Esophagus (tissue), 2 donors: ENCODE results near the gene SHISA9. TPM values are rescaled to one million over a fixed set of nuclear protein-coding genes. Genes with fewer than 3 reads are reported as not detected.

Experiments
- H3K27ac ChIP-seq, 2 donors: one replicate each; pipeline ENCODE4 v1.5.1; 2013; ENCODE audit warnings: low read depth in 2 of 2, mild to moderate bottlenecking in 2 of 2, inconsistent platforms in 1 of 2, low read length in 1 of 2, moderate library complexity in 1 of 2
- H3K27me3 ChIP-seq, 2 donors: one replicate each; pipeline ENCODE4 v1.6.1; 2013; ENCODE audit warnings: low read length in 2 of 2, control low read depth in 1 of 2, mild to moderate bottlenecking in 1 of 2; ENCODE audit not compliant: insufficient read depth in 2 of 2, control insufficient read depth in 1 of 2
- H3K36me3 ChIP-seq, 2 donors: one replicate each; pipeline ENCODE4 v1.6.1; 2013; ENCODE audit warnings: low read length in 1 of 2; ENCODE audit not compliant: control insufficient read depth in 2 of 2, insufficient read depth in 2 of 2
- H3K4me1 ChIP-seq, 2 donors: one replicate each; pipeline ENCODE4 v1.6.1; 2013; ENCODE audit warnings: low read length in 1 of 2; ENCODE audit not compliant: control insufficient read depth in 2 of 2, insufficient read depth in 2 of 2
- H3K4me3 ChIP-seq, 2 donors: one replicate each; pipeline ENCODE4 v1.5.1; 2013; ENCODE audit warnings: low read length in 2 of 2, mild to moderate bottlenecking in 2 of 2, low read depth in 1 of 2, moderate library complexity in 1 of 2
- H3K9me3 ChIP-seq, 2 donors: one replicate each; pipeline ENCODE4 v1.6.1; 2013; ENCODE audit warnings: mild to moderate bottlenecking in 2 of 2, low read depth in 1 of 2, low read length in 1 of 2, moderate library complexity in 1 of 2; ENCODE audit not compliant: control insufficient read depth in 2 of 2, insufficient read depth in 1 of 2
- WGBS, 2 donors: extraction: QIAGEN DNeasy Blood & Tissue Kit; methylation state at CpG; one replicate each; pipeline ENCODE4 v1.1.7; 2013; 5-methylcytosine and 5-hydroxymethylcytosine counted together
- polyA plus RNA-seq, 2 donors: library from polyadenylated mRNA; stranded (reverse); fragments of 200-250 nt; gene quantifications; one replicate each; pipeline ENCODE4 v1.2.3, GENCODE V29; 2013
- donor health status: healthy with polysubstance abuse.
- donor health status: Bipolar disorder and iron deficiency.

The SHISA9 gene
- polyA plus RNA-seq, 2 donors = 0.04 to 0.07 TPM

- Histone ChIP-seq H3K36me3 (no peaks in the 10 kb centered on the region), H3K27ac (no peak overlapping the region), H3K4me3 (no peak overlapping the region), H3K27me3 (no peaks in the 10 kb centered on the region), H3K9me3 (no peaks in the 10 kb centered on the region), H3K4me1 (no peaks in the 10 kb centered on the region)
- WGBS, 2 donors = 57 to 73% methylated on average over 4 of the region's 4 CpGs
These were observed 93.0 kb downstream of the SHISA9 start for GRCh38 chr16:12994402-12994801.

GRCh38 chr16:12995721-12996372 is 94.4 kb downstream of the SHISA9 start:
- Histone ChIP-seq H3K9me3 (no peaks in the 10 kb centered on the region), H3K4me1 (no peaks in the 10 kb centered on the region), H3K36me3 (no peaks in the 10 kb centered on the region), H3K27ac (no peak overlapping the region), H3K4me3 (no peak overlapping the region), H3K27me3 (no peaks in the 10 kb centered on the region)
- WGBS, 2 donors = 57 to 61% methylated on average over 7 of the region's 7 CpGs

GRCh38 chr16:12998361-12999085 is 97.1 kb downstream of the SHISA9 start:
- Histone ChIP-seq H3K27ac (no peak overlapping the region), H3K36me3 (no peaks in the 10 kb centered on the region), H3K27me3 (no peaks in the 10 kb centered on the region), H3K4me1 (no peaks in the 10 kb centered on the region), H3K4me3 (no peak overlapping the region), H3K9me3 (no peaks in the 10 kb centered on the region)
- 77 to 85% methylated on average over 7 of the region's 7 CpGs for WGBS, 2 donors

DNA sequence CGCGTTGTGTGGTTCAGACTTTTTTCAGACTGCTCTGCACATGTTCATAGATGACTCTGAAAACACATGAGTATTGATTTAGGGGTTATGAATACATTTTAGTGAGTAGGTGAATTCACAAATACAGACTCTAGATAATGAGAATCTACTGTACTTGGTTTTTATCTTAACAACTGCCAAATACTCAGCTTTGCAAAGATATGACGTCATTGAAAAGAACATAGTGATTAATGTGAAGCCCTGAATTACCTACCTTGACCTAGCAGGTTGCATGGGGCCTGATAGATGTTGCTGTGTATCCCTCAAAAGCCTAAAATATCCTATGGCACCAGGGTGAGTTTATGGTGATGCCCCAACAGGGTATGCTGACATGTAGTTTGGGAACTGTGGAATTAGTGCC is 98.0 kb downstream of the SHISA9 start:
- H3K36me3 ChIP-seq = no peaks in the 10 kb centered on the region
- no peak overlapping the region for H3K4me3 ChIP-seq
- H3K27ac ChIP-seq = no peak overlapping the region
- no peaks in the 10 kb centered on the region for H3K4me1 ChIP-seq
- WGBS, 2 donors = 85% methylated on average over 3 of the region's 3 CpGs
- no peaks in the 10 kb centered on the region for H3K27me3 ChIP-seq
- H3K9me3 ChIP-seq = no peaks in the 10 kb centered on the region

DNA sequence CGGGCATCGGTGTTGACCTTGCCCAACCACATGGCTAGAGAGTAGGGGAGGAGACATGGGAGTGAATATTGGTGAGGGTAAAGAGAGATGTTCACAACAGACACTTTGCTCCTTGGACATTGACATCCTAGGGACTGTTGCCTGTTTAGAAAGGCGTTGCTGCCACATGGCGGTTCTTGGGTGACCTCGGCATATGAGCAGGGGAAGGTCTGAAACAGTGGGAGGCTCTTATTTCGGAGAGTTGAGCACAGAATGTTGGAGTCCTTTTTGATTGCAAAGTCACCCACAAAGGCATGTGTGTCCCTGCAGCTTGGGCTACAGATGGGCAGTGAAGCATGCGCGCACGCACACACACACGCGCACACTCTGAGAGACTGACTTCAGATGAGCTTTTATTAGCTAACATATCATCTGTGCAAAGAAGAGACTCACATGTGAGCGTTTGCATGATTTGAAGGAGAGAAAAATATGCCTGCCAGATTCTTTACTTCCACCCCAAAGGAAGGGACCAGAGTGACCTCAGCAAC is 104.4 kb downstream of the SHISA9 start:
- H3K36me3 ChIP-seq = no peaks in the 10 kb centered on the region
- peaks cover 0 to 5% of the 10 kb centered on the region in 2 donors for H3K27me3 ChIP-seq
- WGBS, 2 donors = 81 to 84% methylated on average over 12 of the region's 12 CpGs
- H3K9me3 ChIP-seq = peaks cover 0 to 3% of the 10 kb centered on the region in 2 donors
- no peaks in the 10 kb centered on the region for H3K4me1 ChIP-seq
- no peak overlapping the region for H3K4me3 ChIP-seq
- no peak overlapping the region for H3K27ac ChIP-seq

DNA sequence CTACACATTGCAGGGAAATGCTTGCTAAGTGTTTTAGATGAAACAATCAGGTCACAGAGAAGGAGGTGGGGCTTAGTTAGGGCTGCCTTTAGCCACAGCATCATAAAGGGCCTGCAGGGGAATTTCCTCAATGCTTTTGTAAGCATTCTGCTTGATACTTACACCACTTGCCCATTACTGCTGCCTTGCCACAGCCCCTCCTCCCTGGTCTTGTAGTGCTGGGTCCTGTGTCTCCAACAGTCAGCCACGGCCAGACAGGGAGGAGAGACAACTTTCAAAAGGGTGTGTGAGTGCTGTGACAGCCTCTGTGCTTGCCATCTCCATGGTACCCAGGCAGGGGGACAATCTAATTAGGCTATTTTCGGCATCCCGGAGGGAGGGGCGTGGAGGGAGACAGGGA is 111.2 kb downstream of the SHISA9 start:
- no peak overlapping the region for H3K27ac ChIP-seq
- 30 to 48% methylated on average over 4 of the region's 4 CpGs for WGBS, 2 donors
- H3K4me3 ChIP-seq = no peak overlapping the region
- H3K36me3 ChIP-seq = no peaks in the 10 kb centered on the region
- H3K4me1 ChIP-seq = no peaks in the 10 kb centered on the region
- H3K27me3 ChIP-seq = no peaks in the 10 kb centered on the region
- H3K9me3 ChIP-seq = no peaks in the 10 kb centered on the region

DNA sequence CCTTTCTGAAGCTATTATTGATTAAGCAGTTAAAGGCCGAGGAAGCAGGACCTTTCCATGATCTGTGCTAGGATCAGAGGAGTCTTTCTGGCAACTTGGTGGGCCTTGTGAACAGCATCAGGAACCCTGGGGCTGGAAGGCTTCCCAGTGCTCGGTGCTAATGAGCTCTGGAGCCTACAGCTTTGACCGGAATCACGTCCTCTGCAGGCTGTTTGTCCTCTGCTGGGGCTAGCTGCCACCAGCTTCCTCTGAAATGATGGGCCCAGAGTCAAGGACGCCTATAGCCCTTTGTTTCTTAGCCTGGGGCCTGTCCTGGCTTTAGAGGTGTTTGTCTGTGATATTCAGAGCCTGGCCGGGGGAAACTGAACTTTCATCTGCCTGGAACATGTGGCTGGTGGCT is 111.6 kb downstream of the SHISA9 start:
- H3K27me3 ChIP-seq = no peaks in the 10 kb centered on the region
- H3K4me3 ChIP-seq = no peak overlapping the region
- H3K9me3 ChIP-seq = no peaks in the 10 kb centered on the region
- WGBS, 2 donors = 50 to 51% methylated on average over 6 of the region's 6 CpGs
- H3K4me1 ChIP-seq = no peaks in the 10 kb centered on the region
- H3K36me3 ChIP-seq = no peaks in the 10 kb centered on the region
- H3K27ac ChIP-seq = no peak overlapping the region

GRCh38 chr16:13014476-13014875 is 113.1 kb downstream of the SHISA9 start:
- Histone ChIP-seq H3K27ac (no peak overlapping the region), H3K4me1 (no peaks in the 10 kb centered on the region), H3K36me3 (no peaks in the 10 kb centered on the region), H3K27me3 (no peaks in the 10 kb centered on the region), H3K4me3 (no peak overlapping the region), H3K9me3 (no peaks in the 10 kb centered on the region)
- 12 to 18% methylated on average over 2 of the region's 2 CpGs for WGBS, 2 donors

DNA sequence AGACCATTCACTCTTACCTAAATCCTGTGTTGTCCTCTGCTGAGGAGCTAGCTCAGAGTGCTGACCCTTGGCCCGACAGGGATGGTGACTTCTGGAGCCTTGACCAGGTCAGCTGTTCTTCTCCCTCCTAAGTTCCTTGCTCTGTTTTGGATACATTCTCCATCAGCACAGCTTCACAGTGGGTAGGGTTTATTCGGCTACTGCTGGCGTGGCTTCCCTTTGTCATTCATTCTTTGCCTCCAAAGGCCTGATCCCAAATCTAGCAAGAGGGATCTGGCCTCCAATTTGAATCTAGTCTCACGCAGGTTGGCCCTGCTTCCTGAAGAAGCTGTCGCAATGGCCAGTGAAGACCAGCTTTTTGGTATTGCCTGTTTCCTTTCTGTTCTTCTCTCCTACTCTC is 116.6 kb downstream of the SHISA9 start:
- H3K4me1 ChIP-seq = no peaks in the 10 kb centered on the region
- WGBS, 2 donors = 67 to 76% methylated on average over 5 of the region's 5 CpGs
- H3K27me3 ChIP-seq = no peaks in the 10 kb centered on the region
- H3K9me3 ChIP-seq = no peaks in the 10 kb centered on the region
- no peak overlapping the region for H3K4me3 ChIP-seq
- H3K36me3 ChIP-seq = no peaks in the 10 kb centered on the region
- H3K27ac ChIP-seq = no peak overlapping the region

DNA sequence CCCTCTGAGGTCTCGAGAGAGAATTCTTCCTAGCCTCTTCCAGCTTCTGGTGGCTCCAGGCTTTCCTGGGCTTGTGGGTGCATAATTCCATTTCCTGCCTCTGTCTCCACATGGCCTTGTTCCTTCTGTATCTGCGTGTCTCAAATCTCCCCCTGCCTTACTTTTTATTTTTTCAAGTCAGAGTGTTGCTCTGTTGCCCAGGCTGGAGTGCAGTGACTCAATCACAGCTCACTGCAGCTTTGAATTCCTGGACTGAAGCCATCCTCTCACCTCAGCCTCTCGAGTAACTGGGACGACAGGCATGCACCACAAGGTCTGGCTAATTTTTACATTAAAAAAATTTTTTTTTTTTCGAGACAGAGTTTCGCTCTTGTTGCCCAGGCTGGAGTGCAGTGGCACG is 120.6 kb downstream of the SHISA9 start:
- WGBS, 2 donors = 79% methylated on average over 7 of the region's 7 CpGs
- Histone ChIP-seq H3K4me3 (no peak overlapping the region), H3K4me1 (no peaks in the 10 kb centered on the region), H3K9me3 (no peaks in the 10 kb centered on the region), H3K27me3 (no peaks in the 10 kb centered on the region), H3K36me3 (no peaks in the 10 kb centered on the region), H3K27ac (no peak overlapping the region)
